Measurements from ENCODE around the gene ANKDD1B.

- TF ChIP-seq POLR2A (IDR thresholded peaks at IDR 0.05; ENCODE audit: low read depth) = no peak
- TF ChIP-seq, protein P1, sequence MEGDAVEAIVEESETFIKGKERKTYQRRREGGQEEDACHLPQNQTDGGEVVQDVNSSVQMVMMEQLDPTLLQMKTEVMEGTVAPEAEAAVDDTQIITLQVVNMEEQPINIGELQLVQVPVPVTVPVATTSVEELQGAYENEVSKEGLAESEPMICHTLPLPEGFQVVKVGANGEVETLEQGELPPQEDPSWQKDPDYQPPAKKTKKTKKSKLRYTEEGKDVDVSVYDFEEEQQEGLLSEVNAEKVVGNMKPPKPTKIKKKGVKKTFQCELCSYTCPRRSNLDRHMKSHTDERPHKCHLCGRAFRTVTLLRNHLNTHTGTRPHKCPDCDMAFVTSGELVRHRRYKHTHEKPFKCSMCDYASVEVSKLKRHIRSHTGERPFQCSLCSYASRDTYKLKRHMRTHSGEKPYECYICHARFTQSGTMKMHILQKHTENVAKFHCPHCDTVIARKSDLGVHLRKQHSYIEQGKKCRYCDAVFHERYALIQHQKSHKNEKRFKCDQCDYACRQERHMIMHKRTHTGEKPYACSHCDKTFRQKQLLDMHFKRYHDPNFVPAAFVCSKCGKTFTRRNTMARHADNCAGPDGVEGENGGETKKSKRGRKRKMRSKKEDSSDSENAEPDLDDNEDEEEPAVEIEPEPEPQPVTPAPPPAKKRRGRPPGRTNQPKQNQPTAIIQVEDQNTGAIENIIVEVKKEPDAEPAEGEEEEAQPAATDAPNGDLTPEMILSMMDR (IDR thresholded peaks at IDR 0.05) = no peak
Measured at GRCh38 chr5:75672616-75673015, 61.4 kb downstream of the ANKDD1B start.

All from esophagus muscularis mucosa (tissue), 3 donors.